GM19467 (cell line): Measurements from ENCODE around the gene NYAP1.
A peak's percentile ranks its signal among the peaks of the same experiment; 100 is the strongest.
"Not testable (repeated sequence)": the region's sequence is repeated elsewhere in the genome, so short reads cannot be mapped to it uniquely, and the experiment has no call there.

Source experiments
- ATAC-seq: cut with Tn5 transposase; IDR thresholded peaks from one replicate; pipeline ENCODE4 v1.9.1; 2021; ENCODE audit warnings: mild to moderate bottlenecking, moderate library complexity; ENCODE audit not compliant: unreplicated experiment

NYAP1 gene

DNA sequence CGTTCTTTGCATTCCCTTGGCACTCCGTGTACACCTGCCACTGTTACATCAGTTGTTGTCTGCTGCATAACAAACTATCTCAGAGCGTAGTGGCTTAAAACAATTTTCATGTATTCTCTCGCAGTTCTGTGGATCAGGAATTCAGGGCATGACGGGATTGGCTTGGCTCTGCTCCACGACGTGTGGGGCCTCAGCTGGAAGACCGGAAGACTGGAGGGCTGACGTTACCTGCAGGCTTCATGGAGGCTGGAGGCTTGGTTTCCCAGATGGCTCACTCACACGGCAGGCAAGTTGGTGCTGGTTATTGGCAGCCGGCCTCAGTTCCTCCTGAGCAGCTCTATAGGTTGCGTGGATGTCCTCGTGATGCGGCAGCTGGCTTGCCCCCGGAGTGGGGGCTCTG is 25.5 kb downstream of the NYAP1 start:
- no peak for ATAC-seq

DNA sequence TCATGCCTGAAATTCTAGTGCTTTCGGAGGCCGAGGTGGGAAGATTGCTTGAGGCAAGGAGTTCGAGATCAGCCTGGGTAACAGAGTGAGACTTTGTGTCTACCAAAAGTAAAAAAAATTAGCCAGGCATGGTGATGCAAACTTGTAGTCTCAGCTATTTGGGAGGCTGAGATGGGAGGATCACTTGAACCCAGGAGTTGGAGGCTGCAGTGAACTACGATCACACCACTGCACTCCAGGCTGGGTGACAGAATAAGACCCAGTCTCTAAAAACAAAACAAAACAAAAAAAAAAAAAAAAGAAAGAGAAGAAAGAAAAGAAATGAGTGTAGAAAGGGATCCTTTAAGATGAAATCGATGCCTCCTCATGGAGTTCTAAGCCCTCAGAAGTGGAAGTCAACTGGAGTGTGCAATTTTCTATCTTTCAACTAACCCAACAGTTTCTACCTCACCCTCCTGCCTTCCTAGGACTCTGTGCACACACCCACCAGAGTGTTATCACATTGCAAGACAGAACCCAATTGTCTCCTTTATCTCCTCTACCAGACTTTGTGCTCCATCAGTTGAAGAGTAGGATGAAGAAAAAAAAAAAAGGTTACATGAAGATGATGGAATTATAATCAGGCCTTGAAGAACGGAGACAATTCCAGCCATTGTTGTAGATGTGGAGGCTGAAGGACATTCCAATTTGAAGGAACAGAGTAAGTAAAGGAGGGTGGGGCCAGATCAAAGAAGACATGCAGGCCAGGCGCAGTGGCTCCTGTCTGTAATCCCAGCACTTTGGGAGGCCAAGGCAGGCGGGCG is 26.9 kb downstream of the NYAP1 start:
- no peak for ATAC-seq

DNA sequence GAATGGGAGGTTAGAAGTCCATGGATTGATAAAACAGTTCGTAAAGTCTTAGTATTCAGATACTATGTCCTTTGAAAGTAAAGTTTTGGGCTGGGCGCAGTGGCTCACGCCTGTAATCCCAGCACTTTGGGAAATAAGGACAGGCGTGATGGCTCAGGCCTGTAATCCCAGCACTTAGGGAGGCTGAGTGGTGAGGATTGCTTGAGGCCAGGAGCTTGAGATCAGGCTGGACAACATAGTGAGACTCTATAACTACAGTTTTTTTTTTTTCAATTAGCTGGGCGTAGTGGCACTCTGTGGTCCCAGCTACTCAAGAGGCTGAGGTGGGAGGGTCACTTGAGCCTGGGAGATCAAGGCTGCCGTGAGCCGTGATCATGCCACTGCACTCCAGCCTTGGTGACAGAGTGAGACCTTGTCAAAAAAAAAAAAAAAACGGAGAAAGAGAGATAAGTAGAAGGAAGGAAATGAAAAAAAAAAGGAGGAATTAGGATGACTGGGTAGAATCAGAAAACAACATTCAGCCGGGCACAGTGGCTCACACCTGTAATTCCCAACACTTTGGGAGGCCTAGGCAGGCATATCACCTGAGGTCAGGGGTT is 29.6 kb downstream of the NYAP1 start:
- no peak for ATAC-seq

DNA sequence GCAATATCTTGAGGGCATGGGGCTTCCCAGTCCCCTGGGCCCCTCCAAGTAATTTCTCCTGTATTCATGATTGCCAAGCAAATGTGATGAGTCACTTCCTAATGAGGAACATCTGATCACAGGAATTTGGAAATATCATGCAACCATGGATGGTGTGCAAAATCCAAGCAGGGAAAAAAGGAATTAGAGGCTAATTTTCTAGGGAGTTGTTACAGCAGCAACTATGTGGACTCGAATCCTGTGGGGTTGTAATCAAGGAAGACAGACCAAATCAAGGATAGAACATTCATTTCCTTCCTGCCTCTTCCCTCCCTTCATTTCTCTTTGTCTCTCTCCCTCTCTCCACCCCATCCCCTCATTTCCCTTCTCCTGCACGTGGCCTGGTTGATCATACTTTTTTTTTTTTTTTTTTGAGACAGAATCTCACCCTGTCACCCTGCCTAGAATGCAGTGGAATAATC is 31.4 kb downstream of the NYAP1 start:
- ATAC-seq, result no peak

DNA sequence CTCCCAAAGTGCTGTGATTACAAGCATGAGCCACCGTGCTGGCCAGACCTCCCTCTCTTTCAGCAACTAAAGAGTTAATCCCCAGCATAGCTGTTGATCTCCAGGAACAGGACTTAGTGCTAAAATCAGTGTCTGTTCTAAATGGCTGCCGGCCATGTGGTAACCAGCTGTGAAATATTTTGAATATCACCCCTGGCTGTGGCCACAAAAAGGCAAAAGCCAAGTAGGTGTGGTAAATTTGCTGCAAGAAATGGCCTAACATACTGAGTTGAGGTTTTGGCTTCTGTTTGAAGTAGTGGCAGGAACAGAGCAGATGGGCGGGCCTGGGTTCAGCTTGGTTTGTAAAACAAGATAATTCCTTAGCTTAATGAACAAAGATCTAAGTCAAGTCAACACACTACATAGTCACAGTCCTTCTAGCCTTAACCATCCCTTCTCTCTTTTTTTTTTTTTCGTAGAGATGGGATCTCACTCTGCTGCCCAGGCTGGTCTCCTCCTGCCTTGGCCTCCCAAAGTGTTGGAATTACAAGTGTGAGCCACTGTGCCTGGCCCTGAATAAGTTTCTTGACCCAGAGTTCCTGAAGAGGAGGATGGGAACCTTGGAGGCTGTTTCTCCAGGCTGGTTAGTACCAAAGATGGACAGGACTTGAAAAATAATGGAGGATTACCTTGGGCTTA is 32.5 kb downstream of the NYAP1 start:
- no peak for ATAC-seq

DNA sequence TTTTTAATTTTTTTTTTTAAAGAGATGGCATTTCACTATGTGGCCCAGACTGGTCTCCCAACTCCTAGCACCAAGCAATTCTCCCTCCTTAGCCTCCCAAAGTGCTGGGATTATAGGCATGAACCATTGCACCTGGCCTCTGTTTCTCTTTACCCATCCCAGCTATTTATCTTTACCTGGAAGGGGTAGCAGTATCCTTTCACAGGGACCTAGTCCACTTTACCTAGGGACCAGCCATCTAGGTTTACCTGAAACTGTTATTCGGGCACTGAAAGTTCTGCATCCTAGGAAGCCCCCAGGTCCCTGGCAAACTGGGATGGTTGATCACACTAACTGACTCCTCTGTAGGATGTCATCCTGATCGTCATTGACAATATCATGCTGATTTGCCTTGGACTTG is 33.6 kb downstream of the NYAP1 start:
- ATAC-seq, result no peak

DNA sequence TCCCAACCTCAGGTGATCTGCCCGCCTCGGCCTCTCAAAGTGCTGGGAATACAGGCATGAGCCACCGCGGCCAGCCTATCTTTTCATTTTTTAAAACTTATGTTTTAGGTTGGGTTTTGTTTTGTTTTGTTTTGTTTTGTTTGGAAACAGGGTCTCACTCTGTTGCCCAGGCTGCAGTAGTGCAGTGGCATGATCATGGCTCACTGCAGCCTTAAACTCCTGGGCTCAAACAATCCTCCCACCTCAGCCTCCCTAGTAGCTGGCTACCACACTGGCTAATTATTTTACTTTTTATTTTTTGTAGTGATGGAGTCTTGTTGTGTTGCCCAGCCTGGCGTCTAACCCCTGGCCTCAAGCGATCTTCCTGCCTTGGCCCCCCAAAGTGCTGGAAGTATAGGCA is 35.9 kb downstream of the NYAP1 start:
- no peak for ATAC-seq

DNA sequence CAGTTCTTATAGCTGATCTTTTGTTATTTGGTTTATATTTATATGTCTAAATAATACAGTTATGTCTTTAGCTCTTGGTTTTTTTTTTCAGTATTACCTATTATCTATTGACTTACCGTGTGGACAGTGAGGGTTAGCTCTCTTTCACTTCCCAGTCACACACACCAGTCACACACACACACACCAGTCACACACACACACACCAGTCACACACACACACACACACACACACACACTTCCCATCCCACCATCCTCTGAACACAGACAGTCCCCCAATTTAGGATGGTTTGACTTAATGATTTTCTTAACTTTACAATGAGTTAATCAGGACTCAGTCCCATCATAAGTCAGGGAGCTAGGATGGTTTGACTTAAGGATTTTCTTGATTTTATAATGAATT is 36.4 kb downstream of the NYAP1 start:
- no peak for ATAC-seq

DNA sequence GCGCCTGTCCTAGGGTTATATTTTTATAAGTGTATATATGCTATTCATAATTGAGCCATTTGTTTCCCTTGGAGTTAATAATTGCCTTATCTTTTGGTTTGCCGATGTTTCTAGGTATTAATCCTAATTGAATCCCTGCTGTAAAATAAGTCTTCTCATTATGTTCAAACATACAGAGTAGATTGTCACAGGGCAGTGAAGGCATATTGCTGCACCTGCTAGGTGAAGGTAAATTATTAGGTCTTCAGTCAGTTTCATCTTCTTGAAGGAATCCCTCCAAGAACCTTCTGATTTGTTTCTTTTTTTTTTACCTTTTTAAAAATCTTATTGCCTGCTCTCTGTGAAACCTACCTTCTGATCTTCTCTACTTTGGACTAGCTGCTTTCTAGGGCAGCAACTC is 37.3 kb downstream of the NYAP1 start:
- no peak for ATAC-seq

DNA sequence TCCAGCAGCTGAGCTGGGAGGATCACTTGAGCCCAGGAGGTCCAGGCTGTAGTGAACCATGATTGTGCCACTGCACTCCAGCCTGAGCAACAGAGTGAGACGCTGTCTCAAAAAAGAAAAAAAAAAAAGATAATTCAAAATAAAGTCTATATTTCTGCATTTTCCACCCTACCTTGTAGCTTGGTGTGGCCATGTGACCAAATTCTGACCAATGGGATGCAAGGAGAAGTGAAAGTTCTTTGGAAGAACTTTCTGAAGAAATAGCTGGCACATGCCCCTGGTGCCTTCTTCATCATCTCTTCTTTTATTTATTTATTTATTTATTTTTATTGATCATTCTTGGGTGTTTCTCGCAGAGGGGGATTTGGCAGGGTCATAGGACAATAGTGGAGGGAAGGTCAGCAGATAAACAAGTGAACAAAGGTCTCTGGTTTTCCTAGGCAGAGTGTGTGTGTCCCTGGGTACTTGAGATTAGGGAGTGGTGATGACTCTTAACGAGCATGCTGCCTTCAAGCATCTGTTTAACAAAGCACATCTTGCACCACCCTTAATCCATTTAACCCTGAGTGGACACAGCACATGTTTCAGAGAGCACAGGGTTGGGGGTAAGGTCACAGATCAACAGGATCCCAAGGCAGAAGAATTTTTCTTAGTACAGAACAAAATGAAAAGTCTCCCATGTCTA is 38.3 kb downstream of the NYAP1 start:
- ATAC-seq, result not testable (repeated sequence)

DNA sequence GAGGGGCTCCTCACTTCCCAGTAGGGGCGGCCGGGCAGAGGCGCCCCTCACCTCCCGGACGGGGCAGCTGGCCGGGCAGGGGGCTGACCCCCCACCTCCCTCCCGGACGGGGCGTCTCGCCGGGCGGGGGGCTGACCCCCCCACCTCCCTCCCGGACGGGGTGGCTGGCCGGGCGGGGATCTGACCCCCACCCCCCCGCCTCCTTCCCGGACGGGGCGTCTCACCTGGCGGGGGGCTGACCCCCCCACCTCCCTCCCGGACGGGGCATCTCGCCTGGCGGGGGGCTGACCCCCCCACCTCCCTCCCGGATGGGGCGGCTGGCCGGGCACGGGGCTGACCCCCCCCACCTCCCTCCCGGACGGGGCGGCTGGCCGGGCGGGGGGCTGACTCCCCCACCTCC is 39.5 kb downstream of the NYAP1 start:
- not testable (repeated sequence) for ATAC-seq

DNA sequence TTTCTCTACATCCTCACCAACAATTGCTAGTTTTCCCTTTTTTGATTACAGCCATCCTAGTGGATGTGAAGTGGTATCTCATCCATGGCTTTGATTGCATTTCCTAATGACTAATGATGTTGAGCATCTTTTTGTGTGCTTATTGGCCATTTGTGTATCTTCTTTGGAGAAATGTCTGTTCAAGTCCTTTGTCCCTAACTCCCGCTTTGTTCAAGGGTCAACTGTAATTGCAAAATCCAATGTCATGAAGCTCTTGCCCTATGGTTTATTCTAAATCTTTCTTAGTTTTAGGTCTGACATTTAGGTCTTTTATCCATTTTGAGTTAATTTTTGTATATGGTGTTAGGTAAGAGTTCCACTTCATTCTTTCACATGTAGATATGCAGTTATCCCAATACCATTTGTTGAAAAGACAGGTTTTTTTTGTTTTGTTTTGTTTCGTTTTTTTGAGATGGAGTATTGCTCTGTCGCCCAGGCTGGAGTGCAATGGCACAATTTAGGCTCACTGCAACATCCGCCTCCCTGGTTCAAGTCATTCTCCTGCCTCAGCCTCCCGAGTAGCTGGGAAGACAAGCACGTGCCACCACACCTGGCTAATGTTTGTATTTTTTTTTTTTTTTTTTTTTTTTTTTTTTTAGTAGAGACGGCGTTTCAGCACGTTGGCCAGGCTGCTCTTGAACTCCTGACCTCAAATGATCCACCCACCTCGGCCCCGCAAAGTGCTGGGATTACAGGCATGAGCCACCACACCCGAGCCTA is 44.6 kb downstream of the NYAP1 start:
- ATAC-seq, result not testable (repeated sequence)

DNA sequence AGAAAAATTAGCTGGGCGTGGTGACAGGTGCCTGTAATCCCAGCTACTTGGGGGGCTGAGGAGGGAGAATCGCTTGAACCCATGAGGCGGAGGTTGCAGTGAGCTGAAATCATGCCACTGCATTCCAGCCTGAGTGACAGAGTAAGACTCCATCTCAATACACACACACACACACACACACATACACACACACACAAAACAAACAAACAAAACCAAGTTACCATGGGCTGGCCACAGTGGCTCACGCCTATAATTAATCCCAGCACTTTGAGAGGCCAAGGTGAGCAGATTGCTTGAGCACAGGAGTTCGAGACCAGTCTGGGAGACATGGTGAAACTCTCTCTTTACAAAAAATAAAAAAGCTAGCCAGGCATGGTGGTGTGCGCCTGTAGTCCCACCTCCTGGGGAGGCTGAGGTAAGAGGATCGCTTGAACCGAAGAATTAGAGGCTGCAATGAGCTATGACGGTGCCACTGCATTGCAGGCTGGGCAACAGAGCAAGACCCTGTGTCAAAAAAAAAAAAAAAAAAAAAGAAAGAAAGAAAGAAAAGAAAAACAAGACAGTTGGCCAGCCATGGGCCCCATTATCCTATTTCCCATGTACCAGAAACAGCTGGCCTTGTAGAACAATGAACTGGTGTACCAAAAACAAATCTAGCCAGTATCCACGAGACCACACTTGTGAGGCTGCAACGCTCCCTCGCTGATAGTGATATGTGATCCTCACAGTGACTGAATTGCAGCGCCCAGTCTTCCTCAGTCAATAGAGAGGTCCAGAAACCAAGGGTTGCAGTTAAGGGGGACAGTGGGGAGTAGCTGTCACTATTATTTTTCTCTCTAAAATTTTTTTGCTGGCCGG is 48.7 kb downstream of the NYAP1 start:
- no peak for ATAC-seq

DNA sequence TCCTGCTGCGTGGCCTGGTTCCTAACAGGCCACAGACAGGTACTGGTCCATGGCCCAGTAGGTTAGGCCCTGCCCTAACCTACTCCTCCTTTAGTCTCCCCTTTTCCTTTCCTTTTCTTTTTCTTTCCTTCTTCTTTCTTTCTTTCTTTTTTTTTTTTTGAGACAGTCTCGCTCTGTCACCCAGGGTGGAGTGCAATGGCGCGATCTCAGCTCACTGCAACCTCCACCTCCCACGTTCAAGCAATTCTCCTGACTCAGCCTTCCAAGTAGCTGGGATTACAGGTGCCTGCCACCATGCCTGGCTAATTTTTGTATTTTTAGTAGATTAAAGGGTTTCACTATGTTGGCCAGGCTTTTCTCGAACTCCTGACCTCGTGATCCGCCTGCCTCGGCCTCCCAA is 52.3 kb downstream of the NYAP1 start:
- ATAC-seq, result not testable (repeated sequence)

DNA sequence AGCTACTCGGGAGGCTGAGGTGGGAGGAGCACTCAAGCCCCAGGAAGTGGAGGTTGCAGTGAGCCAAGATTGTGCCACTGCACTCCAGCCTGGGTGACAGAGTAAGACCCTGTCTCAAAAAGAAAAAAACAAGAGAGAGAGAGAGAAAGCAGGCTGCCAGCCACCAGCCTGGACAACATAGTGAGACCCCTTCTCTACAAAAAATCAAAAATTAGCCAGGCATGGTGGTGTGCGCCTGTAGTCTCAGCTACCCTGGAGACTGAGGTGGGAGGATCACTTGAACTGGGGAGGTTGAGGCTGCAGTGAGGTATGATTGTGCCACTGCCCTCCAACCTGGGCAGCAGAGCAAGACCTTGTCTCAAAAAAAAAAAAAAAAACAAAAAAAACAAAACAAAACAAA is 53.0 kb downstream of the NYAP1 start:
- not testable (repeated sequence) for ATAC-seq

DNA sequence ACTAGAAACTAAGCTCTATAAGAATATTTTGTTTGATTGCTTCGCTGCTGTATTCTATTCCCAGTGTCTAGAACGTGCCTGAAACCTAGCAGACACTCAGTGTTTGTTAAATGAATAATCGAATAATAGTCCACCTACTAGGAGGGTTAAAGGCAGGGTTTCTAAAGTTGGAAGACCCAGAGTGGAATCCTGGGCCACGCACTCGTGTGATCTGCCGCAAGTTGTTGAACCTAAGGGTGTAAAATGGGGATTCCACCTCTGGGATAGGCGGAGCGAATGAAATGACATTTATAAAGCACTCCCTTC is 54.6 kb downstream of the NYAP1 start:
- ATAC-seq, result no peak

DNA sequence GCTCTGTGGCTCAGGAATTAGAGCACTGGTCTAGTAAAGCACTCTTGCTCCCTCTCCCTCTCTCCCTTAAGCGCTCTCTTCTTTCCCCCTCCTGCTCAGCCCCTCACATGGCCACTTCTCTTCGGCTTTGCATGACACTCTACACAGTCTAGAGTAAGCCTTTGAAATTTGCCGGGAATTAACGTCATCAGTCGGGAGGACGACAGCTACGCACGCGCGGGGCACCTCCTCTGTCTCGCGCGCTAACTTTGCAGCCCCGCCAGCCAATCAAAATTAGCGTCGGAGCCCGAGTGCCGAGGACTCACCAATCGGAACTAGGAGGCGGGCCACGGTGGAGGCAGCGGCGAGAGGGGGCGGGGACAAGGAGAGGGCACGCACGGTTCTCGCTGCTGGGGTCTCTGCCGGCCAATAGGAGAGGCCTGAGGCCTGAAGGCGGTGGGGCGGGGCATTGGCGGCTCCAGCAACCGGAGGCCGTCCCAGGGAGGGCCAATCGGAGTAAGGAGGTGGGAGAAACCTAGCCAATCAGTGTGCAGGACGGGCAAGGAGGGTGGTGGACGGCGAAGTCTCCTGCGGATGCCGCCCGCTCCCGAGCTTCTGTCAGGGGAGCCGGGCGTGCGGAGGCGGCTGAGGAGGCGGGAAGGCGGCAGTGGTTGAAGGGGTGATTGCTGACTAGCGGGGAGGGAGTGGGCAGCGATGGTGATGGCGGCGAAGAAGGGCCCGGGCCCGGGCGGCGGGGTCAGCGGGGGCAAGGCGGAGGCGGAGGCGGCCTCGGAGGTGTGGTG is 55.1 kb downstream of the NYAP1 start, which contains the start of gene AGFG2:
TSS of gene AGFG2 (plus strand) at position 550 of the 782 bp plus-strand sequence. CDS start at position 694, 144 bp downstream.
- ATAC-seq, result peak; percentile 94

DNA sequence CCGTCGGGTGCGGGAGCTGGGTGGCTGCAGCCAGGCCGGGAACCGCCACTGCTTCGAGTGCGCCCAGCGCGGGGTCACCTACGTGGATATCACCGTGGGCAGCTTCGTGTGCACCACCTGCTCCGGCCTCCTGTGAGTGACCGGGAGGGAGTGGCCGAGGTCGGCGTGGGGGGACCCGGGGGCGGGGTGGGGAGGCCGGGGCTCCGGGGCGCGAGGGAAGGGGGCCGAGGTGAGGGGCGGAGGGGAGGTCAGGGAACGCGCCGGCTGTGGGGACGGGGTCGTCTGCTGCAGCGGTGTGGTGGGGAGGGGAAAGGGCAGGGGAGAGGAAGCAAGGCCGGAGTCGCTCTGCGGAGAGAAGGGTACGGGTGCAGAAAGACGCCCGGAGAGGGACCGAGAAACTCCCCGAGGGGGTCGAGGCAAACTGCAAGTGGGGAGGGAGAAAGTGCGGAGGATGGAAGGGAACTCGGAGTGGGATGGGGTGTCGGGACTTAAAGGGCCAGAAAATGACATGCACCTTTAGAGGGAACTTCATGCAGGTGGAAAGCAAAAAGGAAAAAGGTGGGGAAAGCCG is 55.8 kb downstream of the NYAP1 start:
- no peak for ATAC-seq
